ENCODE measurements around the gene SLC8A3.

GRCh38 chr14:70061108-70061507, 127.6 kb downstream of the SLC8A3 start:
- TF ChIP-seq CTCF (IDR thresholded peaks at IDR 0.05) (no peak), POLR2A (IDR thresholded peaks at IDR 0.05; ENCODE audit: low read depth) (no peak), POLR2AphosphoS5 (IDR thresholded peaks at IDR 0.05) (no peak)
